IMR-90 (cell line): ENCODE results near the gene DEAF1.

Experiments used
- BHLHE40 ChIP-seq: fragments of 150-350 bp; IDR thresholded peaks from 2 replicates; pipeline ENCODE4 v1.6.1; 2016; ENCODE audit warnings: mild to moderate bottlenecking, low read depth, low read length
- CEBPB ChIP-seq: IDR thresholded peaks from 2 replicates; pipeline ENCODE4 v1.6.1; 2012; ENCODE audit warnings: low read depth, low read length, improper control_type of control experiment
- CHD1 ChIP-seq: IDR thresholded peaks from 2 replicates; pipeline ENCODE4 v1.6.1; 2012; ENCODE audit warnings: low read depth, low read length, improper control_type of control experiment
- CTCF ChIP-seq: conservative IDR thresholded peaks from 2 replicates; pipeline ENCODE4 v1.5.1; 2012; ENCODE audit warnings: mild to moderate bottlenecking, low read depth, low read length, improper control_type of control experiment
- ELK1 ChIP-seq: fragments of 150-350 bp; IDR thresholded peaks from 2 replicates; pipeline ENCODE4 v1.6.1; 2016; ENCODE audit warnings: low read depth, mild to moderate bottlenecking, low read length, moderate library complexity, borderline replicate concordance
- FOS ChIP-seq: fragments of 150-350 bp; IDR thresholded peaks from 2 replicates; pipeline ENCODE4 v1.6.1; 2016; ENCODE audit warnings: low read depth, low read length
- NFE2L2 ChIP-seq: fragments of 150-350 bp; IDR thresholded peaks from 2 replicates; pipeline ENCODE4 v1.6.1; 2016; ENCODE audit warnings: low read depth, mild to moderate bottlenecking, low read length
- POLR2A ChIP-seq: IDR thresholded peaks from 2 replicates; pipeline ENCODE4 v1.6.1; 2012; ENCODE audit warnings: mild to moderate bottlenecking, low read depth, low read length
- RAD21 ChIP-seq: IDR thresholded peaks from 2 replicates; pipeline ENCODE4 v1.6.1; 2012; ENCODE audit warnings: low read length, improper control_type of control experiment
- RCOR1 ChIP-seq: IDR thresholded peaks from 2 replicates; pipeline ENCODE4 v1.6.1; 2012; ENCODE audit warnings: mild to moderate bottlenecking, low read length, improper control_type of control experiment; ENCODE audit not compliant: insufficient replicate concordance
- TF ChIP-seq, protein P1 (sequence below): fragments of 150-350 bp; IDR thresholded peaks from 2 replicates; pipeline ENCODE4 v1.6.1; 2017; ENCODE audit warnings: mild to moderate bottlenecking, antibody characterized with exemption, low read length, low read depth

- no peak for TF ChIP-seq RAD21
- no peak for TF ChIP-seq CTCF
- TF ChIP-seq FOS, result no peak
- no peak for TF ChIP-seq BHLHE40
- TF ChIP-seq POLR2A, result no peak
- TF ChIP-seq RCOR1, result no peak
- TF ChIP-seq ELK1, result no peak
- TF ChIP-seq NFE2L2, result no peak
- TF ChIP-seq CEBPB, result no peak
- TF ChIP-seq, protein P1, sequence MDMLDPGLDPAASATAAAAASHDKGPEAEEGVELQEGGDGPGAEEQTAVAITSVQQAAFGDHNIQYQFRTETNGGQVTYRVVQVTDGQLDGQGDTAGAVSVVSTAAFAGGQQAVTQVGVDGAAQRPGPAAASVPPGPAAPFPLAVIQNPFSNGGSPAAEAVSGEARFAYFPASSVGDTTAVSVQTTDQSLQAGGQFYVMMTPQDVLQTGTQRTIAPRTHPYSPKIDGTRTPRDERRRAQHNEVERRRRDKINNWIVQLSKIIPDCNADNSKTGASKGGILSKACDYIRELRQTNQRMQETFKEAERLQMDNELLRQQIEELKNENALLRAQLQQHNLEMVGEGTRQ, result no peak
- no peak for TF ChIP-seq CHD1
These were observed 26.8 kb upstream of the DEAF1 start for GRCh38 chr11:721741-722345.
